Activated T-helper 17 cell treated with anti-CD3 and anti-CD28 coated beads, Interleukin-2, amount 50 U/mL, for 72 hours (primary cell): ENCODE data around the gene MEI1. TPM values are rescaled to one million over a fixed set of nuclear protein-coding genes. Genes with fewer than 3 reads are reported as not detected.
"Not testable (repeated sequence)": the region's sequence is repeated elsewhere in the genome, so short reads cannot be mapped to it uniquely, and the experiment has no call there.

Source experiments
- ATAC-seq: fragments of 150-1000 bp; cut with Tn5 transposase; replicated peaks from 2 replicates; pipeline ENCODE4 v1.10.0; 2021; ENCODE audit warnings: mild to moderate bottlenecking, moderate library complexity
- H3K27ac Mint-ChIP-seq: one replicate; pipeline ENCODE4 v1.8.0; 2022; ENCODE audit warnings: mixed read lengths
- H3K27me3 Mint-ChIP-seq: one replicate; pipeline ENCODE4 v1.8.0; 2022; ENCODE audit warnings: mixed read lengths
- H3K36me3 Mint-ChIP-seq: one replicate; pipeline ENCODE4 v1.8.0; 2022; ENCODE audit warnings: low read depth, mild to moderate bottlenecking, mixed read lengths
- H3K4me1 Mint-ChIP-seq: one replicate; pipeline ENCODE4 v1.8.0; 2022; ENCODE audit warnings: mixed read lengths
- H3K4me3 Mint-ChIP-seq: one replicate; pipeline ENCODE4 v1.8.0; 2022; ENCODE audit warnings: mild to moderate bottlenecking, mixed read lengths
- H3K9me3 Mint-ChIP-seq: one replicate; pipeline ENCODE4 v1.8.0; 2022; ENCODE audit warnings: mixed read lengths
- total RNA-seq, 2 donors: library from RNA; stranded (reverse); gene quantifications; one replicate each; pipeline ENCODE4 v1.2.3, GENCODE V29; 2022

Gene MEI1, protein sequence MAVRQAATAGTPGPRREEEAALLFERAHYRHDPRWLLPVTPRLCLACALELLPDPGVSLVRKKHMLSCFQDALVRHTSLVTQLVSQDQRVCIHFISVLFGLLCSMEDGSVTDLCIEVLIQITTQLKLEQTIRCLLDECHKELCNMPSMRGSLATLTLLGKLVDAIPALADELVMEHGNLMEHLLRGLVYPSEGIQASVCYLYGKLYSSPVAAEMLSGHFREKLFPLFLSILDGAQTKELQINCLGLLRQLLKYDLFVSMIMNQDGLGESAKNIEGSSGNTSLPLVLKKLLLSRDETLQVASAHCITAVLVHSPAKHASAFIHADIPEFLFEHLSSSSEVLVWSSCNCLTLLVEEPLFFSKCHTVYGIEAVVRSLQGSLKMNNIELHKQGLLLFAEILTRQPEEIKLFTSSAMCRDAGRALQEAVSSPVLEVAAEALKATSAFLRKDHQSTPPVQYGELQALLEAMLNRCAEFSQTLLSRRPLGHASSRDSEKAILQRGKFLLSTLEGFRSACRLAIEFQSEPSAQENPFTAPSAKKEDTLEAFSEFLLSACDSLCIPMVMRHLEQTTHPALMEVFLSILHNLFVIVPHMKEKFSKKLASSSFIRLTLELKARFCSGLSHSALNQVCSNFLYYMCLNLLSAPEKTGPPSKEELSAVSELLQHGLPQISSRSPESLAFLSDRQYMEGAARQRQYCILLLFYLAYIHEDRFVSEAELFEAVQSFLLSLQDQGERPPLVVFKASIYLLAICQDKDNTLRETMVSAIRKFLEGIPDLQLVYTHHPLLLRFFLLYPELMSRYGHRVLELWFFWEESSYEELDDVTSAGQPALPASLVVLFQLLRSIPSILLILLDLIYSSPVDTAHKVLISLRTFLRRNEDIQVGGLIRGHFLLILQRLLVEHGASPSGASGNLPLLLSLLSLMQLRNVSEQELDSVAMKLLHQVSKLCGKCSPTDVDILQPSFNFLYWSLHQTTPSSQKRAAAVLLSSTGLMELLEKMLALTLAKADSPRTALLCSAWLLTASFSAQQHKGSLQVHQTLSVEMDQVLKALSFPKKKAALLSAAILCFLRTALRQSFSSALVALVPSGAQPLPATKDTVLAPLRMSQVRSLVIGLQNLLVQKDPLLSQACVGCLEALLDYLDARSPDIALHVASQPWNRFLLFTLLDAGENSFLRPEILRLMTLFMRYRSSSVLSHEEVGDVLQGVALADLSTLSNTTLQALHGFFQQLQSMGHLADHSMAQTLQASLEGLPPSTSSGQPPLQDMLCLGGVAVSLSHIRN
- total RNA-seq = 10 to 100 TPM; 39.8 to 40.1 TPM

DNA sequence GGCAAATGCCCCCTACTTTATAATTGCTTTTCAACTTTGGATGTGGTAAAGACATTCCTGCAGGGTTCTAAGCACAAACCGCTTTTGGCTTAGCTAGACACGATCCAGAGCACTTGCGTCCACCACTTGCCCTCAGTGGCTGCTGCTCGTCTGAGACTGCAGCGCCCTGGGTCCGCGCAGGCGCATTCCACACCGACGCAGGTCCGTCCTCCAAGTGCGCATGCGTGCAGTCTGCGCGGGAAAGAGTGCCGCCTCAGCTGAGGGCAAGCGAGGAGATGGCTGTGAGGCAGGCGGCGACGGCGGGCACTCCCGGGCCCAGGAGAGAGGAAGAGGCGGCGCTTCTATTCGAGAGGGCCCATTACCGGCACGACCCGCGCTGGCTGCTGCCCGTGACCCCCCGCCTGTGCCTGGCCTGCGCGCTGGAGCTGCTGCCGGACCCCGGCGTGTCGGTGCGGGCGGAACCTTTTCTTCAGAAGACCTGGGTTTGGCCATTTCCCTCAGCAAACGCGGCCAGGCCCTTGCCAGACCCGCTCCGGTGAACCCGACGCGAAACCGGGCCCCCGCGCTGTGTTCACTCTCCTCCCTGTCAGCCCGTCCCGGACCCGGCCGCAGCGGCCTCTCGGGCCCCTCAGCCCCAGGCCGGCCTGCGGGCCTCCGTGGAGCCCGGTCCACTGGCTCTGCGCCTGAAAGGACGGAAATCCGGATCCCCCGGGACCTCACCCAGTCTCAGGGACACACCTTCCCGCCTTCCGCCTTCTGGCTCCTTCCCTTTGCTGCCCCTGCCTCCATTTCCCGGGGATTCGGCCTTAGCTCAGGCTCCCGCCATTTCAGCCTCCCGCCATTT is at the start of gene MEI1:
TSS of gene MEI1 (plus strand) at position 240 of the 844 bp plus-strand sequence. CDS start at position 276, 36 bp downstream.
- Mint-ChIP-seq H3K4me3 (peak within 1 kb of the TSS; percentile 47), H3K27ac (peak within 1 kb of the TSS; percentile 5), H3K9me3 (no peaks in the 10 kb centered on the region), H3K27me3 (no peaks in the 10 kb centered on the region), H3K4me1 (peaks cover 9% of the 10 kb centered on the region), H3K36me3 (peaks cover 4% of the 10 kb centered on the region)
- ATAC-seq = peak; percentile 65

DNA sequence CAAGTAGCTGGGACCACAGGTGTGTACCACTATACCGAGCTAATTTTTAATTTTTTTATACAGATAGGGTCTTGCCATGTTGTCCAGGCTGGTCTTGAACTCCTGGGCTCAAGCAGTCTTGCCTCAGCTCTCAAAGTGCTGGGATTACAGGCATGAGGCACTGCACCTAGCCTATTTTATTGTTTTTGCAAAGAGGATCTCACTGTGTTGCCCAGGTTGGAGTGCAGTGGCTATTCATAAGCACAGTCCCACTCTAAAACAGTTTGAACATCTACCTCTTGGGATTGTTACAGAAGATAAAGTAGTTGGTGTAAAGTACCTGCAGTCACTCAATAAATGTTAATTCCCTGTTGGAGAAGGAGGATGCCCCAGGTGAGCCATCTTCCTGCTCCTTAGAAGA is 49.1 kb upstream of the MEI1 start:
- Mint-ChIP-seq H3K9me3 (no peaks in the 10 kb centered on the region), H3K4me3 (no peak overlapping the region), H3K27ac (no peak overlapping the region), H3K36me3 (peaks cover 96% of the 10 kb centered on the region), H3K4me1 (peaks cover 6% of the 10 kb centered on the region), H3K27me3 (no peaks in the 10 kb centered on the region)
- ATAC-seq = no peak

DNA sequence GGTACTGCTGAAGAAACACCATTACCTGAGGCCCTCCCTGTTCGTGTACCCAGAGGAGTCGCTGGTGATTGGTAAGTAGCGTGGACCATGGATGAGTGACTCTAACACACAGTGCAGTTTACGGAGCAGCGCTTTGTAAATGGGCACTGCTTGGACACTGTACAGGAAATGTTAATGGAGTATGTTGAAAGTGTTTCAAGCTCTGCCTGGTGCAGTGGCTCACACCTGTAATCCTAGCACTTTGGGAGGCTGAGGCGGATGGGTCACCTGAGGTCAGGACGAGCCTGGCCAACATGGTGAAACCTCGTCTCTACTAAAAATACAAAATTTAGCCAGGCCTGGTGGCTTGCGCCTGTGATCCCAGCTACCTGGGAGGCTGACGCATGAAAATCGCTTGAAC is 48.5 kb upstream of the MEI1 start:
- Mint-ChIP-seq H3K27me3 (no peaks in the 10 kb centered on the region), H3K27ac (no peak overlapping the region), H3K9me3 (no peaks in the 10 kb centered on the region), H3K4me3 (no peak overlapping the region), H3K36me3 (peaks cover 96% of the 10 kb centered on the region), H3K4me1 (peaks cover 6% of the 10 kb centered on the region)
- ATAC-seq = no peak

DNA sequence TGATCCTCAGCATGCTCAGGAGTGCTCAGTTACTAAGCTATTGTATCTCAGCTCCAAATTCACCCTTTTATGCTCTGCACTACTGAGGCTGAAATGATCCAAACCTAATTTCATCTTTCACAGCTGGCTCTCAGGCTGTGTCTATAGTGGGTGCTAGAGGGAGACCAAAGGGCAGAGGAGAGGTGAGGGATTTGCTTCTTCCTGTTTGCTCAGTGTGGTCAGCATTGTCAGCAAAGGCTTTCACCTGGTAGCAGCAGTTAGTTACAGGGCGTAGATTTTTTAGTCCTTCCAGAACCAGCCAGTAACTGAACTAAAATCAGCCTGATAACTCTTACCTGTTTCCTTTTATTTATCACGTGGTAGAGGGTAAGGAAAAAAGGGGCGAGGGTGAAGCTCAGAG is 45.0 kb upstream of the MEI1 start:
- Mint-ChIP-seq H3K27ac (no peak overlapping the region), H3K4me3 (no peak overlapping the region), H3K4me1 (no peaks in the 10 kb centered on the region), H3K36me3 (peaks cover 98% of the 10 kb centered on the region), H3K27me3 (no peaks in the 10 kb centered on the region), H3K9me3 (no peaks in the 10 kb centered on the region)
- ATAC-seq = no peak

DNA sequence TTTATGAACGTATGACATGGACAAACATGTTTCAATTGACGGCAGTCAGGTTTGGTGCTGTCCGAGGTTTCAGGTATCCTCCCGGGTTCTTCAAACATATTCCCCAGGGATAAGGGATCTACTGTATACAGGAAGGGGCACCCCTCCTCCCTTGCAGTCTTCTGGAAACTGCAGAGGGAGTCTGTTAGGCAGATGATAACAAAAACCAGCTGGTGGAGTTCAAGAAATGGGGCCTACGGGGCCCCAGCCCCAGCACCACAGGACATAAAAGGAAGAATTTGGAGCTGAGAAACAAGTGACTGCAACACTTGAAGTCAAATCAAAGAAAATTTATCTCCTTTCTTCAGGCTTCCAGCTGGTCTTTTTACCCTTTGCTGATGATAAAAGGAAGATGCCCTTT is 42.7 kb upstream of the MEI1 start:
- H3K27ac Mint-ChIP-seq = no peak overlapping the region
- H3K9me3 Mint-ChIP-seq = no peaks in the 10 kb centered on the region
- ATAC-seq = no peak
- peaks cover 100% of the 10 kb centered on the region for H3K36me3 Mint-ChIP-seq
- no peak overlapping the region for H3K4me3 Mint-ChIP-seq
- no peaks in the 10 kb centered on the region for H3K27me3 Mint-ChIP-seq
- no peaks in the 10 kb centered on the region for H3K4me1 Mint-ChIP-seq

DNA sequence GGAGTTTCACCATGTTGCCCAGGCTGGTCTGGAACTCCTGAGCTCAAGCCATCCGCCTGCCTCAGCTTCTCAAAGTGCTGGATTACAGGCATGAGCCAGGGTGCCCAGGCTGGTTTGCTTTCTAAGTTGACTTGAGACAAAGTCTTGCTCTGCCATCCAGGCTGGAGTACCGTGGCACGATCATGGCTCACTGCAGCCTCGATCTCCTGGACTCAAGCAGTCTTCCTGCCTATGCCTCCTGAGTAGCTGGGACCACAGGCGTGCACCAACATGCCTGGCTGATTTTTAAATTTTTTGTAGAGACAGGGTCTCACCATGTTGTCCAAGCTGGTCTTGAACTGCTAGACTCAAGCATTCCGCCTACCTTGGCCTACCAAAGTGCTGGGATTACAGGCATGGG is 41.6 kb upstream of the MEI1 start:
- Mint-ChIP-seq H3K27me3 (no peaks in the 10 kb centered on the region), H3K4me3 (no peak overlapping the region), H3K4me1 (no peaks in the 10 kb centered on the region), H3K27ac (no peak overlapping the region), H3K36me3 (peaks cover 99% of the 10 kb centered on the region), H3K9me3 (no peaks in the 10 kb centered on the region)
- ATAC-seq = no peak

DNA sequence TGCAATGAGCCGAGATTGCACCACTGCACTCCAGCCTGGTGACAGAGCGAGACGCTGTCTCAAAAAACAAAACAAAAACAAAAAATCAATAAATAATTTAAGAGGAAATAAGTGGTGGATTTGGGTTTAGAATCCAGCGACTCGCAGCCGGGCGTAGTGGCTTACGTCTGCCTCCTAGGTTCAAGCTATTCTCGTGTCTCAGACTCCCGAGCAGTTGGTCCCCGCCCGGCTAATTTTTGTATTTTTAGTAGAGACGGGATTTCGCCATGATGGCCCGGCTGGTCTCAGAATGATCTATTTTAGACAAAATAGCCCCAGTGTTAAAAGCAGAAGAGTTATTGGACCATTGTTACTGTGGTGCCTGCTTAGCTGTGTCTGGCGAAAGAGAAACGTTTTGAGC is 40.4 kb upstream of the MEI1 start:
- no peaks in the 10 kb centered on the region for H3K9me3 Mint-ChIP-seq
- no peak overlapping the region for H3K27ac Mint-ChIP-seq
- no peak for ATAC-seq
- no peaks in the 10 kb centered on the region for H3K27me3 Mint-ChIP-seq
- H3K4me3 Mint-ChIP-seq = no peak overlapping the region
- H3K4me1 Mint-ChIP-seq = no peaks in the 10 kb centered on the region
- peaks cover 98% of the 10 kb centered on the region for H3K36me3 Mint-ChIP-seq

DNA sequence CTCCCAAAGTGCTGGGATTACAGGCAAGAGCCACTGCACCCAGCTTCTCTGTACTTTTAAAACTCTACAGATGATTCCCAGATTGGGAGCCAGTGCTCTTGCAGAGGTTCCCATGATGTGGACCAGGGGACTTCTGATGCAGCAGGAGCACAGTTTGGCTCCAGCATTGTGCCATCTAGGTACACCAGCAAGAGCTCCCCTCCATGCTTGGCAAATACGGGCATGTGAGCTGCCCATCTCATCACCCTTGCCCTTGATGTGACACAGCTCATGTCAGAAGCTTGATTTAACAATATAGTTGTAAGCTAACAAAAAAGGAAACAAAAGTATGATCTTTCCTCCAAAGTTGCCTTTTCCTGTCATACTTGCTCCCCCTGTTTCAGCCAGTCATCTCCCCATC is 39.4 kb upstream of the MEI1 start:
- no peak for ATAC-seq
- Mint-ChIP-seq H3K4me3 (no peak overlapping the region), H3K27me3 (no peaks in the 10 kb centered on the region), H3K27ac (peak overlapping the region; percentile 20), H3K4me1 (no peaks in the 10 kb centered on the region), H3K9me3 (no peaks in the 10 kb centered on the region), H3K36me3 (peaks cover 96% of the 10 kb centered on the region)

DNA sequence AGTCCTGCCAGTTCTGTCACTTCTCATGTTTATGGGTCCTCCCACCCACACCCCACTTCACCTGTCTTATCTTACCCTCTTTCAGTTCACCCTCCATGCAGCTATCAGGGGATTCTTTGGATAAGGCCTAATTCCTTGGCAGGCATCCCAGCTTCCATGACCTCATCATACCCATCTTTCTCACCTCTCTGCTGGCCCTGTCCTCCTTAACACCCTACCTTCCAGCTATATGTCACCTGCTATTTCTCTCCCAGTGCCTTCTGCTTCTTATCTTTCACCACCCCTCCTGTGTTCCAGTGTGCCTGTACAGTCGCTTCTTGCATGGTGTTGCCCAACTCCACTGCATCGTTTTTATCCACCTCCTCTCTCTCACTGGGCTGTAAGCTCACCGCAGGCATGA is 38.9 kb upstream of the MEI1 start:
- Mint-ChIP-seq H3K27ac (peak overlapping the region; percentile 20), H3K36me3 (peaks cover 95% of the 10 kb centered on the region), H3K9me3 (no peaks in the 10 kb centered on the region), H3K27me3 (no peaks in the 10 kb centered on the region), H3K4me3 (no peak overlapping the region), H3K4me1 (no peaks in the 10 kb centered on the region)
- ATAC-seq = no peak

DNA sequence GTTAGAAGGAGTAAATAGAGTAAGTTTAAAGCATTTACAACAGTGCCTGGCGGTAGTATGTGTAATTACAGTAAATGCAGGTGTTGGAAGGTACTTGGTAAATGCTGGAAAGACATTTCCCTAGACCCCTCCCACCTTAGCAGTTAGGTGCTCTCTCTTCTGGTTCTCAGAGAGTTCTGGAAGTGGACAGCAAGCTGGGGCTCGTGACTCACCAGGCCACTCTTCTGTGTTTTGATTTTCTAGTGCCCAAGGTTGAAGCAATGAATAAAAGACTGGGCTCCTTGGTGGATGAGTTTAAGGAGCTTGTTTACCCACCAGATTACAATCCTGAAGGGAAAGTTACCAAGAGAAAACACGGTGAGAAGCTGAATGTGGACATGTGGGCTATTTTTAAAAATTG is 38.2 kb upstream of the MEI1 start:
- Mint-ChIP-seq H3K36me3 (peaks cover 90% of the 10 kb centered on the region), H3K9me3 (no peaks in the 10 kb centered on the region), H3K27ac (peak overlapping the region; percentile 20), H3K27me3 (no peaks in the 10 kb centered on the region), H3K4me3 (no peak overlapping the region), H3K4me1 (no peaks in the 10 kb centered on the region)
- no peak for ATAC-seq

DNA sequence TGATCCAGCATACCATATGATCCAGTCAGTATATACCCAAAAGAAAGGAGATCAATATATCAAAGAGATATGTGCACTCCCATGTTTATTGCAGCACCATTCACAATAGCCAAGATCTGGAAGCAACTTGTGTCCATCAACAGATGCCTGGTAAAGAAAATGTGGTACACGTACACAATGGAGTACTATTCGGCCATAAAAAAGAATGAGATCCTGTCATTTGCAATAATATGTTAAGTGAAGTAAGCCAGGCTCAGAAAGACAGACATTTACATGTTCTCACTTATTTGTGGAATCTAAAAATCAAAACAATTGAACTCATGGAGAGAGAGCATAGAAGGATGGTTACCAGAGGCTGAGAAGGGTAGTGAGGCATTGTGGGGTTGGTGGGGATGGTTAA is 37.6 kb upstream of the MEI1 start:
- Mint-ChIP-seq H3K27ac (peak overlapping the region; percentile 20), H3K4me3 (no peak overlapping the region), H3K27me3 (no peaks in the 10 kb centered on the region), H3K36me3 (peaks cover 87% of the 10 kb centered on the region), H3K4me1 (no peaks in the 10 kb centered on the region), H3K9me3 (no peaks in the 10 kb centered on the region)
- no peak for ATAC-seq

DNA sequence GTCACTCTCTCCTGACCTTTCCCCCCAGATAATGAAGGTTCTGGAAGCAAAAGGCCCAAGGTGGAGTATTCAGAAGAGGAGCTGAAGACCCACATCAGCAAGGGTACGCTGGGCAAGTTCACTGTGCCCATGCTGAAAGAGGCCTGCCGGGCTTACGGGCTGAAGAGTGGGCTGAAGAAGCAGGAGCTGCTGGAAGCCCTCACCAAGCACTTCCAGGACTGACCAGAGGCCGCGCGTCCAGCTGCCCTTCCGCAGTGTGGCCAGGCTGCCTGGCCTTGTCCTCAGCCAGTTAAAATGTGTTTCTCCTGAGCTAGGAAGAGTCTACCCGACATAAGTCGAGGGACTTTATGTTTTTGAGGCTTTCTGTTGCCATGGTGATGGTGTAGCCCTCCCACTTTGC is 35.7 kb upstream of the MEI1 start:
- not testable (repeated sequence) for H3K4me1 Mint-ChIP-seq, H3K9me3 Mint-ChIP-seq, H3K4me3 Mint-ChIP-seq, H3K27me3 Mint-ChIP-seq, ATAC-seq
- H3K36me3 Mint-ChIP-seq = peaks cover 72% of the 10 kb centered on the region
- H3K27ac Mint-ChIP-seq = peak overlapping the region; percentile 8

DNA sequence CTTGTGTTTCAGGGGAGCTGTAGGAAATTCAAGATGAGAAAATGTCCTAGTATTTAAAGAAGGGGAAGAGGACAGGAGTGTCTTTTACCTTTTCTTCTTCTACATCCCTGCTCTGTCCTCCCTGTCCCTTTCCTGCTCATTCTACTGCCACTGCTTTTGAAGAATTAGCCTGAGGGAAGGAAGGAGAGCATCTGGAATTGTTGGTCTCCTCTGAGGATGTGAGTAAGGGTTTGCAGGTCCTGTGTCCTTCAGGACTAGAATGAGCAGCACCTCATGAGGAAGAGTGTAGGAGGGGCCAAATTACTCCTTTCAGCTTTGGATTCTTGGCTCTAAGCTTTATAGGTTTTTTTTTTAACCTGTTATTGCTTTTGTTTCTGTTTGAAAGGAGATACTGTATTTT is 34.8 kb upstream of the MEI1 start:
- no peak for ATAC-seq
- Mint-ChIP-seq H3K4me3 (no peak overlapping the region), H3K9me3 (no peaks in the 10 kb centered on the region), H3K36me3 (peaks cover 63% of the 10 kb centered on the region), H3K4me1 (peaks cover 2% of the 10 kb centered on the region), H3K27ac (peak overlapping the region; percentile 8), H3K27me3 (no peaks in the 10 kb centered on the region)

DNA sequence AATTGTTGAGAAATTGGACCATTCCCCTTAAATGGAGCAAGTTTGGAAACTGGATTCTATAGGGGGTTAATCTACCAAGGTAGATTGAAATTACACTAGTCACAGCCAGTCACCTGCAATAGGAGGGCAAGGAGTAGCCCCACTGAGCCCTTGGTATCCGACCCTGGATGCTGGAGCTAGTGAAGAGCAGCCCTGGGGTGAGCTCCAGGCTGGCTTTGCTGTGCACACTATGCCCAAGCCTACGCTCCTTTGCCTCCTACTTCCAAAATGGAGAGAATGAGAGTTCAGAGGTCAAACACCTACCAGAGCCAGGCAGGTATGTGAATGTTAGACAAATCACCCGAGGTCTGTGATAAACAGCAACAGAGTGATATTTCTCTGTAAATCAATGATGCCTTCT is 34.4 kb upstream of the MEI1 start:
- H3K36me3 Mint-ChIP-seq = peaks cover 58% of the 10 kb centered on the region
- no peaks in the 10 kb centered on the region for H3K9me3 Mint-ChIP-seq
- ATAC-seq = no peak
- no peak overlapping the region for H3K4me3 Mint-ChIP-seq
- no peaks in the 10 kb centered on the region for H3K27me3 Mint-ChIP-seq
- H3K4me1 Mint-ChIP-seq = peaks cover 4% of the 10 kb centered on the region
- H3K27ac Mint-ChIP-seq = peak overlapping the region; percentile 78
